ENCODE data around the gene PPP2R2C. TPM values are rescaled to one million over a fixed set of nuclear protein-coding genes. Genes with fewer than 3 reads are reported as not detected.

PPP2R2C gene
- polyA plus RNA-seq, 1 donor from 2014 or later = 34.4 TPM

- no peaks in the 10 kb centered on the region for H3K36me3 ChIP-seq (ENCODE audit: insufficient read depth, low read length)
- TF ChIP-seq EP300 (conservative IDR thresholded peaks at IDR 0.05; ENCODE audit: poor library complexity, severe bottlenecking) = no peak
- no peak for TF ChIP-seq SMC3 (conservative IDR thresholded peaks at IDR 0.05; ENCODE audit: poor library complexity)
- TF ChIP-seq POLR2AphosphoS5 (IDR thresholded peaks at IDR 0.05) = no peak
- TF ChIP-seq EZH2 (IDR thresholded peaks at IDR 0.05; ENCODE audit: borderline replicate concordance, insufficient read depth, low read length, poor library complexity, severe bottlenecking) = no peak
- TF ChIP-seq RAD21 (conservative IDR thresholded peaks at IDR 0.05) = no peak
- H3K27me3 ChIP-seq (ENCODE audit: insufficient read depth, low read depth, low read length) = no peaks in the 10 kb centered on the region
- no peak overlapping the region for H3K9ac ChIP-seq (ENCODE audit: low read length)
- no peak overlapping the region for H3K27ac ChIP-seq (ENCODE audit: low read length)
- no peak overlapping the region for H2AFZ ChIP-seq (ENCODE audit: low read depth, low read length)
- H3K4me2 ChIP-seq (ENCODE audit: low read length) = no peak overlapping the region
- no peaks in the 10 kb centered on the region for H3K9me2 ChIP-seq (ENCODE audit: insufficient read depth, low read length)
- no peaks in the 10 kb centered on the region for H3F3A ChIP-seq (ENCODE audit: insufficient read depth, low read length, poor library complexity, severe bottlenecking)
- no peaks in the 10 kb centered on the region for H3K9me3 ChIP-seq (ENCODE audit: low read length)
- H3K79me2 ChIP-seq (replicated peaks; ENCODE audit: insufficient read depth, low read length) = no peaks in the 10 kb centered on the region
- H4K20me1 ChIP-seq (ENCODE audit: insufficient read depth) = no peaks in the 10 kb centered on the region
- no peak overlapping the region for H3K4me3 ChIP-seq (ENCODE audit: low read length)
These were observed 98.6 kb downstream of the PPP2R2C start for GRCh38 chr4:6373541-6374410.

- no peak for TF ChIP-seq RAD21 (conservative IDR thresholded peaks at IDR 0.05)
- TF ChIP-seq EP300 (conservative IDR thresholded peaks at IDR 0.05; ENCODE audit: poor library complexity, severe bottlenecking) = no peak
- TF ChIP-seq MXI1 (conservative IDR thresholded peaks at IDR 0.05; ENCODE audit: poor library complexity, severe bottlenecking) = no peak
- TF ChIP-seq EZH2 (IDR thresholded peaks at IDR 0.05; ENCODE audit: borderline replicate concordance, insufficient read depth, low read length, poor library complexity, severe bottlenecking) = no peak
- TF ChIP-seq POLR2AphosphoS5 (IDR thresholded peaks at IDR 0.05) = no peak
- no peak for TF ChIP-seq TAF1 (IDR thresholded peaks at IDR 0.05; ENCODE audit: low read depth)
- TF ChIP-seq REST (IDR thresholded peaks at IDR 0.05; ENCODE audit: borderline replicate concordance) = no peak
- TF ChIP-seq SMC3 (conservative IDR thresholded peaks at IDR 0.05; ENCODE audit: poor library complexity) = no peak
- no peak for TF ChIP-seq CTCF (IDR thresholded peaks at IDR 0.05; ENCODE audit: poor library complexity, severe bottlenecking)
- H3K36me3 ChIP-seq (ENCODE audit: insufficient read depth, low read length) = no peaks in the 10 kb centered on the region
- no peak overlapping the region for H2AFZ ChIP-seq (ENCODE audit: low read depth, low read length)
- no peak overlapping the region for H3K4me2 ChIP-seq (ENCODE audit: low read length)
- no peak overlapping the region for H3K4me3 ChIP-seq (ENCODE audit: low read length)
- H3K9me2 ChIP-seq (ENCODE audit: insufficient read depth, low read length) = no peaks in the 10 kb centered on the region
- no peaks in the 10 kb centered on the region for H4K20me1 ChIP-seq (ENCODE audit: insufficient read depth)
- no peaks in the 10 kb centered on the region for H3F3A ChIP-seq (ENCODE audit: insufficient read depth, low read length, poor library complexity, severe bottlenecking)
- no peaks in the 10 kb centered on the region for H3K79me2 ChIP-seq (replicated peaks; ENCODE audit: insufficient read depth, low read length)
- H3K27ac ChIP-seq (ENCODE audit: low read length) = no peak overlapping the region
- no peaks in the 10 kb centered on the region for H3K27me3 ChIP-seq (ENCODE audit: insufficient read depth, low read depth, low read length)
- H3K9me3 ChIP-seq (ENCODE audit: low read length) = no peaks in the 10 kb centered on the region
- H3K9ac ChIP-seq (ENCODE audit: low read length) = no peak overlapping the region
These were observed 99.5 kb downstream of the PPP2R2C start for GRCh38 chr4:6372649-6373525.
